Kidney epithelial cell (primary cell): ENCODE measurements around the gene AATK. TPM values are rescaled to one million over a fixed set of nuclear protein-coding genes. Genes with fewer than 3 reads are reported as not detected.

Source experiments
- DNase-seq: peaks from one replicate; pipeline ENCODE4 v3.0.0-alpha.2; 2010; ENCODE audit warnings: low read depth
- H3K27me3 ChIP-seq: 2 replicates; pipeline ENCODE4 v1.6.0; 2011; ENCODE audit warnings: low read length; ENCODE audit not compliant: control insufficient read depth, insufficient read depth
- H3K36me3 ChIP-seq: 2 replicates; pipeline ENCODE4 v1.5.1; 2011; ENCODE audit warnings: low read length; ENCODE audit not compliant: control insufficient read depth, insufficient read depth
- H3K4me3 ChIP-seq: 2 replicates; pipeline ENCODE4 v1.5.1; 2011; ENCODE audit warnings: low read depth, mild to moderate bottlenecking, control low read depth, low read length
- total RNA-seq: library from RNA; depleted of rRNA; stranded (reverse); fragments of >200 nt; gene quantifications from 2 replicates; pipeline ENCODE4 v1.2.3, GENCODE V29; 2015
- TF ChIP-seq, protein P1 (sequence below): IDR thresholded peaks from 2 replicates; pipeline ENCODE4 v1.5.1; 2011; ENCODE audit warnings: mild to moderate bottlenecking, moderate library complexity, low read length, control low read depth, inconsistent platforms; ENCODE audit not compliant: insufficient read depth, poor library complexity, severe bottlenecking

AATK gene
- total RNA-seq, 1 donor from 2014 or later: 0.33 TPM

DNA sequence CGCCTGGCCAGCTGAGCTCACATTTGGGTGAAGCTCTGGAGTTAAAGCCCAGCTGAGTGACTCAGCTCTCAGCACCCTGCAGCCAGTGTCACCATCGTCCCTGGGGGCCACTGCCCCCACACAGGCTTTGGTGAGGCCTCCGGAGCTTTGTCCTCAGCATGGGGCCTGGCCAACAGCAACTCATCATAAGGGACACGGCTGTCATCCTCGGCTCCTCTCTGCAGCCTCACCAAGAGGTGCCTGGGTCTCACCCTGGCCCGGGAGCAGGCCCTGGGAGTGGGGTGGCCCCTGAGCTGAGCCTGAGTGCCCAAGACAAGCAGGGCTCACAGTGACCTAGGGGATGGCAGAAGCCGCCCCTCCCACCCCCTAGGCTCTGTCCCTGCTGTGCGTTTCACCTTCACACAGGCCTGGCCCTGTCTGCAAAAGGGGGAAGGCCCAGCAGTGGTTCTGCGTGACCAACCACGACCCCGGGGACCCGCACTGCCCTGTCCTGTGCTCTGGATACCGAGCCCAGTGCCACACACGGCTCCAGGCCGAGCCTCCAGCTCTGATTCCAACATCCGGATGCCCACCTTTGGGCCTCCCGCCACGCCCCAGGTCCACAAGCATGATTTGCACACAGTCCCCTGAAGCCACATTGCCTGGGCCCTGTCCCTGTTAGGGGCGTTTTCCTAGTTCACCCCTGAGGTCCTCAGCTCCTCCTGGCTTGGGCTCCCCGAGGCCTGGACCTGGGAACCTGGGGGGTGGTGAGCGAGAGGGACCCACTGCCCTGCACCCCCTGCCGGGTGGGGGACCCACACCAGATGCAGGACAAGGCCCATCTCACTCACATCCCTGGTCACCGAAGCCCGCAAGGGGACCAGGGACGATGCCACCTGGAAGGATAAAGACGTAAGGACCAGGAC is 21.8 kb upstream of the AATK start:
- Histone ChIP-seq H3K36me3 (no peaks in the 10 kb centered on the region), H3K27me3 (peaks cover 16% of the 10 kb centered on the region), H3K4me3 (no peak overlapping the region)
- TF ChIP-seq, protein P1, sequence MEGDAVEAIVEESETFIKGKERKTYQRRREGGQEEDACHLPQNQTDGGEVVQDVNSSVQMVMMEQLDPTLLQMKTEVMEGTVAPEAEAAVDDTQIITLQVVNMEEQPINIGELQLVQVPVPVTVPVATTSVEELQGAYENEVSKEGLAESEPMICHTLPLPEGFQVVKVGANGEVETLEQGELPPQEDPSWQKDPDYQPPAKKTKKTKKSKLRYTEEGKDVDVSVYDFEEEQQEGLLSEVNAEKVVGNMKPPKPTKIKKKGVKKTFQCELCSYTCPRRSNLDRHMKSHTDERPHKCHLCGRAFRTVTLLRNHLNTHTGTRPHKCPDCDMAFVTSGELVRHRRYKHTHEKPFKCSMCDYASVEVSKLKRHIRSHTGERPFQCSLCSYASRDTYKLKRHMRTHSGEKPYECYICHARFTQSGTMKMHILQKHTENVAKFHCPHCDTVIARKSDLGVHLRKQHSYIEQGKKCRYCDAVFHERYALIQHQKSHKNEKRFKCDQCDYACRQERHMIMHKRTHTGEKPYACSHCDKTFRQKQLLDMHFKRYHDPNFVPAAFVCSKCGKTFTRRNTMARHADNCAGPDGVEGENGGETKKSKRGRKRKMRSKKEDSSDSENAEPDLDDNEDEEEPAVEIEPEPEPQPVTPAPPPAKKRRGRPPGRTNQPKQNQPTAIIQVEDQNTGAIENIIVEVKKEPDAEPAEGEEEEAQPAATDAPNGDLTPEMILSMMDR: no peak
- DNase-seq: no peak

DNA sequence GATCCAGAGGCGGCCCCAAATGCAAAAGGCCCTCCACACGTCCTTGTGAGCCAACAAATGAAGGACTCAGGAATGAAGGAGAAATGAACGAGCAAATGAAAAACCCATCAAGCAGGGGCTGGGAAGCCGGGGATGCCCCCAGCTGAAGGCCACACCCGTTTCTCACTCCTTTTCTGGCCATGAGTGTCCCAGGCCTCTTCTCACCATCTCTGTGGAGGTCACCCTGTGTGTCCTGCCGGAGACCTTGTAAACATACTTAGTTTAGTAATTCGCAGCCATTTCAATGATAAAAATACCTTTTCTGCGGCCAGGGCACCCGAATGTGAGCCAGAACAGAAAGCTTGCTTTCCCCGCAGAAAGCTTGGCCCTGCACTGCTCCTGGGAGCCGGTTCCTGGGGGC is 21.1 kb upstream of the AATK start:
- TF ChIP-seq, protein P1: no peak
- no peak for DNase-seq
- Histone ChIP-seq H3K4me3 (no peak overlapping the region), H3K27me3 (peaks cover 18% of the 10 kb centered on the region), H3K36me3 (no peaks in the 10 kb centered on the region)

DNA sequence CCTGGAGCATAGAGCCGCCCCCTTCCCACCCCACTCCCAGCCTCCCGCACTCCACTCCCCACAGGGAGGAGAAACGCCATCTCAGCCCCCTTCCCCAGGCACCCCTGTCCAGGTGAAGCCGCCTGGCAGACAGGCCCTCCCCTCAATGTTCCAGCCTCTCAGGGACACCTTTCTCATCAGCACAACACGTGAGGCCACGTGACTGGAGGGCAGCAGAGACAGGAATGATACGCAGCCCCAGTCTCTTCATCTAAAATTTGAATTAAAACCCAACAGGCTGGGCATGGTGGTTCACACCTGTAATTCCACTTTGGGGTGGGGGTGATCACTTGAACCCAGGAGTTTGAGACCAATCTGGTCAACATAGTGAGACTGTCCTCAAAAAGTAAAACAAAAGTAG is 20.2 kb upstream of the AATK start:
- no peak for DNase-seq
- TF ChIP-seq, protein P1: no peak
- Histone ChIP-seq H3K27me3 (peaks cover 18% of the 10 kb centered on the region), H3K36me3 (no peaks in the 10 kb centered on the region), H3K4me3 (no peak overlapping the region)

DNA sequence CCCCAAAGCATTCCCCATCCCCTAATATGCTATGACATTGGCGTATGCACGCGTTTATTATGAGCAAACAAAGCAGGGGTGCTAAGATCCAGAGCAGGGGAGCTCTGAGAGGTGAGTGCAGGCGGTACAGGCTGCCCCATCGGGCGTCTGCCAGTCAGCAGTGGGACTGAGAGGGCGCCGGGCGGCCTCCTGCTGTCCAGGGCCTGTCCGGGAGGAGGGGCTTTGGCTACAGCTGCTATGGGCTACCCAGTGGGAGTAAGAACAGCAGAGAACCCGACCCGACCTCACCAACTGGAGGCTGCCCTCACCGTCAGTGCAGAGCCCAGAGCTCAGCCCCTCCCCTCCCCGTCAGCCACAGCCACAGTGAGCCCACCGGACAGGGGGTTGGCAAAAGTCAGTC is 18.5 kb upstream of the AATK start:
- no peak for DNase-seq
- Histone ChIP-seq H3K4me3 (no peak overlapping the region), H3K36me3 (no peaks in the 10 kb centered on the region), H3K27me3 (peaks cover 18% of the 10 kb centered on the region)
- TF ChIP-seq, protein P1: no peak

DNA sequence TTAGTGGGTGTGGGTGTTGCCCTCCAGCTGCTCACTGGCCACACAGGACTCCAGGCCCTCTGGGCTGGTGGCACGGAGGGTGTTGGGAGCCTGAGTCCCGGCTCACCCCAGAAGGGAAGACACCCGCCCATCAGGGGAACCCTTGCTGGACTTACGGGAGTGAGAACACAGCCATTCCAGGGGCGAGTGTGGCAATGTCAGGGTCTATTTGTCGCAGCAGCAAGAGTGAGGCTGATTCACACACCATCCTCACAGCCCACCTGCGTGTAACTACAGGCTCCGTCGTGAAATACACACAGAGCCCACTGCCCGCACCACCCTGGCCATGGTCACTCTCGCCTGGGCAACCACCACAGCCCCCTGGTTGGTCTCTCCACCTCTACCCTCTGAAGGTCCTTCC is 17.8 kb upstream of the AATK start:
- TF ChIP-seq, protein P1: no peak
- Histone ChIP-seq H3K27me3 (peaks cover 20% of the 10 kb centered on the region), H3K36me3 (no peaks in the 10 kb centered on the region), H3K4me3 (no peak overlapping the region)
- no peak for DNase-seq
